Measurements from ENCODE around the gene STARD8. TPM values are rescaled to one million over a fixed set of nuclear protein-coding genes. Genes with fewer than 3 reads are reported as not detected.

Gene STARD8
- total RNA-seq, 3 donors from 2014 or later: 1.2 to 5.5 (median 4.5) TPM

- ATAC-seq (no peak), DNase-seq (no peak)
- Histone ChIP-seq H3K36me3 (ENCODE audit: low read depth) (no peaks in the 10 kb centered on the region), H3K4me3 (no peak overlapping the region), H3K9me3 (no peaks in the 10 kb centered on the region), H3K4me1 (ENCODE audit: low read depth) (no peaks in the 10 kb centered on the region)
- no peak for TF ChIP-seq CTCF (IDR thresholded peaks at IDR 0.05)
- intact Hi-C loops (cut with DNase I, micrococcal nuclease): no loop called here
Measured at GRCh38 chrX:68725756-68726365, 78.4 kb downstream of the STARD8 start.

- no peaks in the 10 kb centered on the region for H3K9me3 ChIP-seq
- no peak overlapping the region for H3K4me3 ChIP-seq
- intact Hi-C loops (cut with DNase I, micrococcal nuclease): no loop called here
- H3K4me1 ChIP-seq (ENCODE audit: low read depth): no peaks in the 10 kb centered on the region
- DNase-seq: no peak
- ATAC-seq: no peak
- TF ChIP-seq CTCF (IDR thresholded peaks at IDR 0.05): no peak
- H3K36me3 ChIP-seq (ENCODE audit: low read depth): no peaks in the 10 kb centered on the region
Measured at GRCh38 chrX:68726366-68726765, 78.9 kb downstream of the STARD8 start.

- no peak for ATAC-seq
- intact Hi-C loops (cut with DNase I, micrococcal nuclease): no loop called here
- Histone ChIP-seq H3K36me3 (ENCODE audit: low read depth) (no peaks in the 10 kb centered on the region), H3K4me1 (ENCODE audit: low read depth) (no peaks in the 10 kb centered on the region), H3K4me3 (no peak overlapping the region), H3K9me3 (no peaks in the 10 kb centered on the region)
- no peak for TF ChIP-seq CTCF (IDR thresholded peaks at IDR 0.05)
- no peak for DNase-seq
Measured at GRCh38 chrX:68727696-68728095, 80.2 kb downstream of the STARD8 start.

GRCh38 chrX:68728186-68728585 is 80.7 kb downstream of the STARD8 start:
- DNase-seq (no peak), ATAC-seq (no peak)
- no peak overlapping the region for H3K4me3 ChIP-seq
- intact Hi-C loops (cut with DNase I, micrococcal nuclease): no loop called here
- no peak for TF ChIP-seq CTCF (IDR thresholded peaks at IDR 0.05)
- H3K4me1 ChIP-seq (ENCODE audit: low read depth): no peaks in the 10 kb centered on the region
- no peaks in the 10 kb centered on the region for H3K36me3 ChIP-seq (ENCODE audit: low read depth)
- H3K9me3 ChIP-seq: no peaks in the 10 kb centered on the region

- no peak for ATAC-seq
Measured at GRCh38 chrX:68731254-68731653, 83.8 kb downstream of the STARD8 start.

More at GRCh38 chrX:68731254-68731653, 83.8 kb downstream of the STARD8 start:
- Histone ChIP-seq H3K9me3 (no peaks in the 10 kb centered on the region), H3K4me1 (ENCODE audit: low read depth) (no peaks in the 10 kb centered on the region), H3K36me3 (ENCODE audit: low read depth) (no peaks in the 10 kb centered on the region), H3K4me3 (no peak overlapping the region)
- TF ChIP-seq CTCF (IDR thresholded peaks at IDR 0.05): no peak
- DNase-seq: no peak
- intact Hi-C loops (cut with DNase I, micrococcal nuclease): loop anchor here in 1 of 2 donors (10.0 kb wide), 1 partner anchor 84 kb away; no protein-coding TSS in a partner anchor
